Urinary bladder (tissue), 4 donors: ENCODE data around the gene CPVL. TPM values are rescaled to one million over a fixed set of nuclear protein-coding genes. Genes with fewer than 3 reads are reported as not detected.

ENCODE experiments used
- DNase-seq: peaks from one replicate; pipeline ENCODE4 v3.0.0-alpha.2; 2015; ENCODE audit errors: extremely low spot score
- H3K27ac ChIP-seq: one replicate; pipeline ENCODE4 v1.5.1; 2013; ENCODE audit warnings: low read depth, mild to moderate bottlenecking, moderate library complexity
- H3K36me3 ChIP-seq: one replicate; pipeline ENCODE4 v1.6.1; 2013; ENCODE audit warnings: mild to moderate bottlenecking, moderate library complexity; ENCODE audit not compliant: insufficient read depth
- H3K4me1 ChIP-seq: one replicate; pipeline ENCODE4 v1.6.1; 2013; ENCODE audit warnings: mild to moderate bottlenecking, moderate library complexity; ENCODE audit not compliant: insufficient read depth
- H3K4me3 ChIP-seq: one replicate; pipeline ENCODE4 v1.5.1; 2013; ENCODE audit warnings: low read depth, low read length
- WGBS: extraction: QIAGEN DNeasy Blood & Tissue Kit; methylation state at CpG from one replicate; pipeline ENCODE4 v1.1.7; 2013; 5-methylcytosine and 5-hydroxymethylcytosine counted together
- polyA plus RNA-seq: library from polyadenylated mRNA; stranded (reverse); fragments of 200-250 nt; gene quantifications from one replicate; pipeline ENCODE4 v1.2.3, GENCODE V29; 2013
- total RNA-seq: library from RNA; depleted of rRNA; stranded (reverse); fragments of >200 nt; gene quantifications from one replicate; pipeline ENCODE4 v1.2.3, GENCODE V29; 2014
- donor health status: healthy with polysubstance abuse.
- donor health status: healthy.

The CPVL gene
- total and polyA plus RNA-seq, 2 donors: 14.4 to 16.7 TPM

- H3K27ac ChIP-seq: no peak overlapping the region
- 16% methylated on average over 8 of the region's 8 CpGs for WGBS
Observed at GRCh38 chr7:29145553-29146056, 732 bp downstream of the CPVL start.

GRCh38 chr7:29143751-29144150, 2.6 kb downstream of the CPVL start:
- H3K36me3 ChIP-seq: no peaks in the 10 kb centered on the region
- no peaks in the 10 kb centered on the region for H3K4me1 ChIP-seq
- no peak overlapping the region for H3K27ac ChIP-seq
- no peak for DNase-seq
- 85% methylated on average over 2 of the region's 2 CpGs for WGBS
- H3K4me3 ChIP-seq: no peak overlapping the region

More at GRCh38 chr7:29145553-29146056, 732 bp downstream of the CPVL start:
- Histone ChIP-seq H3K4me1 (no peaks in the 10 kb centered on the region), H3K4me3 (peak overlapping the region; percentile 20), H3K36me3 (no peaks in the 10 kb centered on the region)
- no peak for DNase-seq

- Histone ChIP-seq H3K36me3 (no peaks in the 10 kb centered on the region), H3K4me3 (no peak overlapping the region), H3K27ac (no peak overlapping the region), H3K4me1 (no peaks in the 10 kb centered on the region)
- DNase-seq: no peak
- WGBS: 80% methylated on average over 7 of the region's 7 CpGs
Observed at GRCh38 chr7:29142021-29142727, 4.2 kb downstream of the CPVL start.

- H3K27ac ChIP-seq: no peak overlapping the region
- WGBS: 93% methylated on average over 7 of the region's 7 CpGs
Observed at GRCh38 chr7:29140873-29141468, 5.4 kb downstream of the CPVL start.

GRCh38 chr7:29139796-29140195, 6.5 kb downstream of the CPVL start:
- H3K4me1 ChIP-seq: no peaks in the 10 kb centered on the region
- WGBS: 80% methylated on average over 4 of the region's 4 CpGs
- H3K36me3 ChIP-seq: no peaks in the 10 kb centered on the region
- DNase-seq: no peak
- no peak overlapping the region for H3K27ac ChIP-seq
- H3K4me3 ChIP-seq: no peak overlapping the region

More at GRCh38 chr7:29140873-29141468, 5.4 kb downstream of the CPVL start:
- DNase-seq: no peak
- Histone ChIP-seq H3K36me3 (no peaks in the 10 kb centered on the region), H3K4me1 (no peaks in the 10 kb centered on the region), H3K4me3 (no peak overlapping the region)

GRCh38 chr7:29139191-29139590, 7.1 kb downstream of the CPVL start:
- Histone ChIP-seq H3K27ac (no peak overlapping the region), H3K36me3 (no peaks in the 10 kb centered on the region), H3K4me3 (no peak overlapping the region), H3K4me1 (no peaks in the 10 kb centered on the region)
- 85% methylated on average over 2 of the region's 2 CpGs for WGBS
- no peak for DNase-seq

- DNase-seq: no peak
- 65% methylated on average over 4 of the region's 4 CpGs for WGBS
Observed at GRCh38 chr7:29138588-29138987, 7.7 kb downstream of the CPVL start.

GRCh38 chr7:29135846-29136245, 10.5 kb downstream of the CPVL start:
- Histone ChIP-seq H3K4me1 (no peaks in the 10 kb centered on the region), H3K27ac (no peak overlapping the region), H3K4me3 (no peak overlapping the region), H3K36me3 (no peaks in the 10 kb centered on the region)
- no peak for DNase-seq
- WGBS: 92% methylated on average over 1 of the region's 1 CpG

More at GRCh38 chr7:29138588-29138987, 7.7 kb downstream of the CPVL start:
- H3K4me3 ChIP-seq: no peak overlapping the region
- no peaks in the 10 kb centered on the region for H3K36me3 ChIP-seq
- H3K27ac ChIP-seq: no peak overlapping the region
- H3K4me1 ChIP-seq: no peaks in the 10 kb centered on the region

GRCh38 chr7:29132980-29133379, 13.4 kb downstream of the CPVL start:
- 81% methylated on average over 3 of the region's 3 CpGs for WGBS
- H3K27ac ChIP-seq: no peak overlapping the region
- H3K36me3 ChIP-seq: no peaks in the 10 kb centered on the region
- H3K4me1 ChIP-seq: no peaks in the 10 kb centered on the region
- no peak overlapping the region for H3K4me3 ChIP-seq
- no peak for DNase-seq

- Histone ChIP-seq H3K27ac (no peak overlapping the region), H3K4me3 (no peak overlapping the region)
Observed at GRCh38 chr7:29131678-29132077, 14.7 kb downstream of the CPVL start.

GRCh38 chr7:29130096-29130495, 16.2 kb downstream of the CPVL start:
- WGBS: 93% methylated on average over 1 of the region's 1 CpG

More at GRCh38 chr7:29131678-29132077, 14.7 kb downstream of the CPVL start:
- no peak for DNase-seq
- WGBS: 92% methylated on average over 5 of the region's 5 CpGs
- Histone ChIP-seq H3K36me3 (no peaks in the 10 kb centered on the region), H3K4me1 (no peaks in the 10 kb centered on the region)

GRCh38 chr7:29127527-29127926, 18.8 kb downstream of the CPVL start:
- Histone ChIP-seq H3K27ac (no peak overlapping the region), H3K36me3 (no peaks in the 10 kb centered on the region), H3K4me3 (no peak overlapping the region), H3K4me1 (no peaks in the 10 kb centered on the region)
- 59% methylated on average over 4 of the region's 4 CpGs for WGBS
- DNase-seq: no peak

More at GRCh38 chr7:29130096-29130495, 16.2 kb downstream of the CPVL start:
- DNase-seq: no peak
- no peak overlapping the region for H3K4me3 ChIP-seq
- no peaks in the 10 kb centered on the region for H3K4me1 ChIP-seq
- no peak overlapping the region for H3K27ac ChIP-seq
- no peaks in the 10 kb centered on the region for H3K36me3 ChIP-seq

- H3K4me3 ChIP-seq: no peak overlapping the region
- 92% methylated on average over 3 of the region's 3 CpGs for WGBS
- no peak overlapping the region for H3K27ac ChIP-seq
- no peaks in the 10 kb centered on the region for H3K36me3 ChIP-seq
- no peaks in the 10 kb centered on the region for H3K4me1 ChIP-seq
- no peak for DNase-seq
Observed at GRCh38 chr7:29126804-29127203, 19.5 kb downstream of the CPVL start.

- Histone ChIP-seq H3K4me3 (no peak overlapping the region), H3K4me1 (no peaks in the 10 kb centered on the region), H3K27ac (no peak overlapping the region), H3K36me3 (no peaks in the 10 kb centered on the region)
- no peak for DNase-seq
- WGBS: 77% methylated on average over 1 of the region's 1 CpG
Observed at GRCh38 chr7:29123626-29124190, 22.6 kb downstream of the CPVL start.
